ENCODE data around the gene UNC80. TPM values are rescaled to one million over a fixed set of nuclear protein-coding genes. Genes with fewer than 3 reads are reported as not detected.

Gene UNC80
- total and polyA plus RNA-seq, 2 donors (not counting 1 experiment from before 2014, with no cell fraction given) = not detected

- no peak overlapping the region for H3K9ac ChIP-seq (ENCODE audit: low read length)
- CTCF ChIA-PET = no interaction called here
Measured at GRCh38 chr2:209824391-209824790, 52.8 kb downstream of the UNC80 start.

More at GRCh38 chr2:209824391-209824790, 52.8 kb downstream of the UNC80 start:
- H3K9me3 ChIP-seq (ENCODE audit: control extremely low read depth in 1 of 3, control insufficient read depth in 2 of 3, insufficient read depth in 1 of 3, low read length in 2 of 3) = no peaks in the 10 kb centered on the region
- H3K4me1 ChIP-seq (ENCODE audit: control insufficient read depth in 2 of 2, insufficient read depth in 2 of 2, low read length in 2 of 2) = no peaks in the 10 kb centered on the region
- no peak overlapping the region for H3K4me2 ChIP-seq (replicated peaks; ENCODE audit: low read depth, low read length, poor library complexity, severe bottlenecking)
- no peak for ATAC-seq (ENCODE audit: low read depth)
- no peak overlapping the region for H3K4me3 Mint-ChIP-seq
- no peaks in the 10 kb centered on the region for H4K20me1 ChIP-seq (ENCODE audit: control insufficient read depth, insufficient read depth, low read length, poor library complexity, severe bottlenecking)
- H3K36me3 ChIP-seq (replicated peaks in 1 of 2; ENCODE audit: control extremely low read depth in 1 of 2, control insufficient read depth in 1 of 2, extremely low read depth in 1 of 2, insufficient read depth in 2 of 2, low read length in 1 of 2) = no peaks in the 10 kb centered on the region
- no peak for DNase-seq
- intact Hi-C loops (cut with micrococcal nuclease) = no loop called here
- H3K4me1 Mint-ChIP-seq = no peaks in the 10 kb centered on the region
- H3K27me3 ChIP-seq (replicated peaks in 1 of 4; ENCODE audit: control extremely low read depth in 1 of 4, control insufficient read depth in 3 of 4, insufficient read depth in 4 of 4, low read length in 3 of 4) = no peaks in the 10 kb centered on the region
- H3K27me3 Mint-ChIP-seq = no peaks in the 10 kb centered on the region
- no peak overlapping the region for H3K4me3 ChIP-seq (ENCODE audit: control extremely low read depth in 1 of 5, extremely low read depth in 1 of 5, insufficient read depth in 1 of 5, low read depth in 2 of 5, low read length in 4 of 5)
- no CpG with 5 or more reads among the region's 1 CpG for WGBS (ENCODE audit: insufficient coverage)
- H3K9me3 Mint-ChIP-seq (ENCODE audit: insufficient read depth) = no peaks in the 10 kb centered on the region
- H3K79me2 ChIP-seq (ENCODE audit: control insufficient read depth, insufficient read depth, low read length) = no peaks in the 10 kb centered on the region
- H3K27ac Mint-ChIP-seq = no peak overlapping the region
- H2AFZ ChIP-seq (ENCODE audit: insufficient read depth, low read depth, low read length, poor library complexity, severe bottlenecking) = no peak overlapping the region
- POLR2A ChIA-PET = no interaction called here
- TF ChIP-seq EZH2 (IDR thresholded peaks at IDR 0.05; ENCODE audit: borderline replicate concordance, insufficient read depth, low read depth, low read length, poor library complexity, severe bottlenecking) (no peak), CTCF (IDR thresholded peaks at IDR 0.05) (no peak)
- no peak overlapping the region for H3K27ac ChIP-seq (ENCODE audit: low read length in 2 of 2)

Measured in B cell (primary cell).